Endothelial cell of umbilical vein (primary cell): ENCODE results near the gene ZNF398. TPM values are rescaled to one million over a fixed set of nuclear protein-coding genes. Genes with fewer than 3 reads are reported as not detected.

Source experiments
- BruUV-seq: library from RNA; stranded (reverse); fragments of 400-500 nt; replicated peaks from 2 replicates; lab custom pipeline; 2021; lab: Mats Ljungman, UMichigan
- CTCF ChIA-PET: fragments of 300-600, 350-600 bp; sonication (Branson Sonifier 250); formaldehyde crosslinking; loops from one replicate; lab custom pipeline; 2021; ENCODE audit warnings: antibody characterized with exemption, inconsistent platforms; lab: Charles Lee
- POLR2A ChIA-PET: fragments of 300-600, 350-600 bp; sonication (Branson Sonifier 250); formaldehyde crosslinking; loops from one replicate; lab custom pipeline; 2021; ENCODE audit warnings: antibody characterized with exemption, inconsistent platforms; lab: Charles Lee
- DNase-seq: peaks from one replicate; pipeline ENCODE4 v3.0.0-alpha.2; 2011; ENCODE audit warnings: low read depth, low spot score
- FAIRE-seq: peaks from 2 replicates; lab custom pipeline; 2011; peaks lifted over from hg19 to GRCh38; lab: Jason Lieb, UNC
- H2AFZ ChIP-seq: 2 replicates; pipeline ENCODE4 v1.6.0; 2012; ENCODE audit warnings: low read depth, low read length, control low read depth, inconsistent platforms
- H3K27ac ChIP-seq: 2 replicates; pipeline ENCODE4 v1.5.1; 2011; ENCODE audit warnings: low read depth, mild to moderate bottlenecking, control low read depth, low read length, moderate library complexity; ENCODE audit not compliant: insufficient read depth
- H3K27me3 ChIP-seq, 2 experiments: 2 replicates each; pipeline versions ENCODE4 v1.6.0 to v1.6.1; 2011; ENCODE audit warnings: low read length in 2 of 2, mixed read lengths in 1 of 2; ENCODE audit not compliant: control insufficient read depth in 2 of 2, insufficient read depth in 2 of 2
- H3K36me3 ChIP-seq, 2 experiments: 2 replicates in 1 of 2; 3 replicates in 1 of 2; pipeline ENCODE4 v1.5.1; 2011; ENCODE audit warnings: low read length in 2 of 2, mild to moderate bottlenecking in 1 of 2, moderate library complexity in 1 of 2; ENCODE audit not compliant: control insufficient read depth in 2 of 2, insufficient read depth in 2 of 2; ENCODE audit errors: extremely low read depth in 1 of 2
- H3K4me1 ChIP-seq: 3 replicates; pipeline ENCODE4 v1.5.1; 2011; ENCODE audit warnings: mild to moderate bottlenecking, low read length; ENCODE audit not compliant: control insufficient read depth, insufficient read depth; ENCODE audit errors: extremely low read depth
- H3K4me2 ChIP-seq: 2 replicates; pipeline ENCODE4 v1.6.1; 2011; ENCODE audit warnings: low read length, control low read depth, mixed read lengths; ENCODE audit not compliant: insufficient read depth
- H3K4me3 ChIP-seq, 3 experiments: fragments of 200-600 bp in 1 of 3; sonication (generic), shearing (Covaris generic) in 1 of 3; replicated peaks in 1 of 3; 2 replicates each; pipeline ENCODE4 v1.5.1; 2011 to 2016; ENCODE audit warnings: control low read depth in 3 of 3, low read length in 3 of 3, mild to moderate bottlenecking in 2 of 3, inconsistent platforms in 1 of 3, low read depth in 1 of 3, moderate library complexity in 1 of 3; ENCODE audit not compliant: insufficient read depth in 1 of 3
- H3K79me2 ChIP-seq: 2 replicates; pipeline ENCODE4 v1.6.0; 2012; ENCODE audit warnings: low read length, inconsistent platforms; ENCODE audit not compliant: control insufficient read depth, insufficient read depth
- H3K9ac ChIP-seq: replicated peaks from 2 replicates; pipeline ENCODE3; 2011; ENCODE audit warnings: low read length, control low read depth; ENCODE audit not compliant: insufficient read depth; ENCODE audit errors: extremely low read depth
- H3K9me1 ChIP-seq: replicated peaks from 3 replicates; pipeline ENCODE4 v1.6.0; 2011; ENCODE audit warnings: mild to moderate bottlenecking, low read length; ENCODE audit not compliant: control insufficient read depth, insufficient read depth; ENCODE audit errors: extremely low read depth
- H3K9me3 ChIP-seq: replicated peaks from 2 replicates; pipeline ENCODE4 v1.5.1; 2012; ENCODE audit warnings: low read length, inconsistent platforms; ENCODE audit not compliant: control insufficient read depth, insufficient read depth
- H4K20me1 ChIP-seq: replicated peaks from 2 replicates; pipeline ENCODE3; 2011; ENCODE audit warnings: mild to moderate bottlenecking, low read length; ENCODE audit not compliant: control insufficient read depth, insufficient read depth; ENCODE audit errors: extremely low read depth
- CTCF ChIP-seq, 2 donors: IDR thresholded peaks; 1 replicate in 1 of 2; 2 replicates in 1 of 2; pipeline ENCODE4 v1.5.1; 2011; ENCODE audit warnings: low read length in 2 of 2, mild to moderate bottlenecking in 2 of 2, moderate library complexity in 2 of 2, control low read depth in 1 of 2, inconsistent platforms in 1 of 2, low read depth in 1 of 2; ENCODE audit not compliant: insufficient read depth in 1 of 2; ENCODE audit errors: extremely low read depth in 1 of 2
- GATA2 ChIP-seq: IDR thresholded peaks from 2 replicates; pipeline ENCODE4 v1.7.0; 2011; ENCODE audit warnings: low read depth, mild to moderate bottlenecking, moderate library complexity, mixed read lengths, low read length; ENCODE audit not compliant: insufficient read length, insufficient read depth
- JUN ChIP-seq: IDR thresholded peaks from 2 replicates; pipeline ENCODE4 v1.6.1; 2011; ENCODE audit warnings: borderline replicate concordance, low read depth; ENCODE audit not compliant: insufficient read length, insufficient read depth
- MYC ChIP-seq: IDR thresholded peaks from one replicate; pipeline ENCODE4 v1.6.1; 2011; ENCODE audit warnings: mild to moderate bottlenecking, low read depth, low read length
- dilution Hi-C: fragments of 300-500 bp; cut with MboI; formaldehyde crosslinking; loops from one replicate; pipeline ENCODE4 v1.15.0; 2019; ENCODE audit warnings: low sequenced_read_pairs; ENCODE audit not compliant: extremely low pct_ligation_motif_present
- intact Hi-C: fragments of 100-400 bp; cut with micrococcal nuclease; formaldehyde crosslinking; loops from one replicate; pipeline ENCODE4 v1.10.0; 2022
- polyA plus RNA-seq, 4 experiments: library from polyadenylated mRNA; depleted of rRNA in 3 of 4; stranded (reverse) in 3 of 4; unstranded in 1 of 4; fragments of >200 nt; gene quantifications; 2 replicates each; pipeline versions ENCODE4 v1.2.1 to v1.2.3, GENCODE V29; 2011 to 2012; ENCODE audit warnings: missing spikeins in 1 of 4
- total RNA-seq: library from RNA; stranded (reverse); gene quantifications from 2 replicates; pipeline ENCODE4 v1.2.3, GENCODE V29; 2021

Gene ZNF398
- total and polyA plus RNA-seq, 2 donors (not counting 3 experiments of a cell fraction or from before 2014, with no cell fraction given) = 7.5 to 10.6 TPM

- TF ChIP-seq CTCF (IDR thresholded peaks at IDR 0.05; ENCODE audit: extremely low read depth in 1 of 2, insufficient read depth in 1 of 2, low read depth in 1 of 2, low read length in 2 of 2) (no peak), JUN (no peak)
- Histone ChIP-seq H4K20me1 (no peaks in the 10 kb centered on the region), H3K27ac (no peak overlapping the region), H2AFZ (no peak overlapping the region), H3K9me1 (no peaks in the 10 kb centered on the region), H3K4me1 (peaks cover 9% of the 10 kb centered on the region), H3K9me3 (no peaks in the 10 kb centered on the region), H3K9ac (no peak overlapping the region), H3K27me3 (no peaks in the 10 kb centered on the region), H3K4me2 (no peak overlapping the region), H3K4me3 (no peak overlapping the region), H3K36me3 (peaks cover 8 to 16% of the 10 kb centered on the region in 2 experiments), H3K79me2 (no peaks in the 10 kb centered on the region)
- FAIRE-seq = peak; percentile 63
- intact Hi-C loops (no loop called here), dilution Hi-C loops (no loop called here)
- BruUV-seq = no TSS peak
- ChIA-PET CTCF (interaction anchor here (1.1 to 2.2 kb wide), 3 partner anchors 10 to 34 kb away, joined by 3 to 13 read pairs (median 6); partner anchors contain the start of genes ZNF282 and ZNF398), POLR2A (no interaction called here)
- DNase-seq = peak; percentile 27
These were observed 33.6 kb downstream of the ZNF398 start for GRCh38 chr7:149180722-149181449.

- peak; percentile 25 for DNase-seq
- BruUV-seq = no TSS peak
- intact Hi-C loops = no loop called here
- Histone ChIP-seq H3K4me3 (no peak overlapping the region), H3K36me3 (peaks cover 8 to 16% of the 10 kb centered on the region in 2 experiments), H3K79me2 (no peaks in the 10 kb centered on the region), H3K4me2 (no peak overlapping the region), H2AFZ (no peak overlapping the region), H3K27me3 (no peaks in the 10 kb centered on the region), H3K9me1 (no peaks in the 10 kb centered on the region), H4K20me1 (no peaks in the 10 kb centered on the region), H3K9ac (no peak overlapping the region), H3K27ac (no peak overlapping the region), H3K4me1 (peaks cover 9% of the 10 kb centered on the region), H3K9me3 (no peaks in the 10 kb centered on the region)
- TF ChIP-seq MYC (no peak), GATA2 (no peak)
- POLR2A ChIA-PET = no interaction called here
- peak; percentile 18 for FAIRE-seq
- CTCF ChIA-PET = interaction anchor here (1.1 to 2.2 kb wide), 2 partner anchors 11 to 14 kb away, joined by 3 to 13 read pairs; partner anchors contain the start of gene ZNF282
- dilution Hi-C loops = no loop called here
These were observed 34.2 kb downstream of the ZNF398 start for GRCh38 chr7:149181450-149181790.
